HEK293 (cell line): ENCODE data around the gene MVD.
A peak's percentile ranks its signal among the peaks of the same experiment; 100 is the strongest.

ENCODE experiments used
- CTCF ChIA-PET: fragments of 350-600 bp; formaldehyde crosslinking; extraction: SDS; loops from one replicate; lab custom pipeline; 2021; ENCODE audit warnings: antibody characterized with exemption; lab: Yijun Ruan, JAX
- POLR2A ChIA-PET: fragments of 300-600 bp; formaldehyde crosslinking; extraction: SDS; loops from one replicate; lab custom pipeline; 2020; ENCODE audit warnings: antibody characterized with exemption, inconsistent platforms; lab: Yijun Ruan, JAX
- H3K27ac ChIP-seq: fragments of 200-500 bp; sonication (Bioruptor generic); 2 replicates; pipeline ENCODE4 v1.5.1; 2014; ENCODE audit warnings: low read depth, low read length, control low read depth, inconsistent platforms; ENCODE audit errors: extremely low read depth
- H3K36me3 ChIP-seq, 2 experiments: fragments of 200-500 bp in 1 of 2; sonication (Bioruptor generic) in 1 of 2; 1 replicate in 1 of 2; 2 replicates in 1 of 2; pipeline ENCODE4 v1.5.1; 2014 to 2017; ENCODE audit warnings: inconsistent platforms in 2 of 2, low read length in 2 of 2; ENCODE audit not compliant: control insufficient read depth in 2 of 2, insufficient read depth in 1 of 2
- H3K4me1 ChIP-seq: fragments of 200-500 bp; sonication (Bioruptor generic); 2 replicates; pipeline ENCODE4 v1.5.1; 2014; ENCODE audit warnings: mild to moderate bottlenecking, low read length, inconsistent platforms; ENCODE audit not compliant: control insufficient read depth, insufficient read depth
- H3K4me3 ChIP-seq: 2 replicates; pipeline ENCODE4 v1.5.1; 2011; ENCODE audit warnings: low read depth, mild to moderate bottlenecking, control low read depth, low read length, moderate library complexity
- H3K9me3 ChIP-seq: fragments of 200-500 bp; sonication (Bioruptor generic); 2 replicates; pipeline ENCODE4 v1.5.1; 2014; ENCODE audit warnings: low read depth, low read length, inconsistent platforms; ENCODE audit not compliant: control insufficient read depth, insufficient read depth
- EGR2 ChIP-seq: fragments of 450-650 bp; formaldehyde crosslinking; IDR thresholded peaks from 2 replicates; pipeline ENCODE4 v1.5.1; 2016; ENCODE audit warnings: low read depth, missing biosample characterization, missing genetic modification characterization
- GLI4 ChIP-seq: fragments of 450-650 bp; formaldehyde crosslinking; IDR thresholded peaks from 2 replicates; pipeline ENCODE4 v1.5.1; 2016; ENCODE audit warnings: missing biosample characterization, missing genetic modification characterization
- KLF16 ChIP-seq: fragments of 450-650 bp; formaldehyde crosslinking; IDR thresholded peaks from 2 replicates; pipeline ENCODE4 v1.5.1; 2017; ENCODE audit warnings: missing biosample characterization, missing genetic modification characterization
- KLF7 ChIP-seq: fragments of 450-650 bp; formaldehyde crosslinking; IDR thresholded peaks from 2 replicates; pipeline ENCODE4 v1.5.1; 2016; ENCODE audit warnings: missing biosample characterization, missing genetic modification characterization, borderline replicate concordance
- ZBTB48 ChIP-seq: fragments of 450-650 bp; formaldehyde crosslinking; IDR thresholded peaks from 2 replicates; pipeline ENCODE4 v1.5.1; 2016; ENCODE audit warnings: missing biosample characterization, missing genetic modification characterization
- ZNF121 ChIP-seq: fragments of 450-650 bp; formaldehyde crosslinking; IDR thresholded peaks from 2 replicates; pipeline ENCODE4 v1.5.1; 2016; ENCODE audit warnings: missing biosample characterization, missing genetic modification characterization
- ZNF140 ChIP-seq: fragments of 450-650 bp; formaldehyde crosslinking; IDR thresholded peaks from 2 replicates; pipeline ENCODE4 v1.5.1; 2016; ENCODE audit warnings: missing biosample characterization, missing genetic modification characterization
- ZNF184 ChIP-seq: fragments of 450-650 bp; IDR thresholded peaks from 2 replicates; pipeline ENCODE4 v1.5.1; 2018; ENCODE audit warnings: missing biosample characterization, mild to moderate bottlenecking, missing genetic modification characterization
- ZNF2 ChIP-seq: fragments of 450-650 bp; formaldehyde crosslinking; IDR thresholded peaks from 2 replicates; pipeline ENCODE4 v1.5.1; 2016; ENCODE audit warnings: missing biosample characterization, missing genetic modification characterization
- ZNF423 ChIP-seq: fragments of 450-650 bp; formaldehyde crosslinking; IDR thresholded peaks from 2 replicates; pipeline ENCODE4 v1.5.1; 2016; ENCODE audit warnings: missing biosample characterization, missing genetic modification characterization
- ZNF433 ChIP-seq: fragments of 450-650 bp; formaldehyde crosslinking; IDR thresholded peaks from 2 replicates; pipeline ENCODE4 v1.5.1; 2016; ENCODE audit warnings: missing biosample characterization, missing genetic modification characterization, low read depth
- ZNF544 ChIP-seq: fragments of 450-650 bp; formaldehyde crosslinking; IDR thresholded peaks from 2 replicates; pipeline ENCODE4 v1.5.0; 2017; ENCODE audit warnings: missing biosample characterization, missing genetic modification characterization
- ZNF596 ChIP-seq: fragments of 450-650 bp; IDR thresholded peaks from 2 replicates; pipeline ENCODE4 v1.5.0; 2018; ENCODE audit warnings: missing biosample characterization, mild to moderate bottlenecking, missing genetic modification characterization, moderate library complexity
- ZNF624 ChIP-seq: fragments of 450-650 bp; formaldehyde crosslinking; IDR thresholded peaks from 2 replicates; pipeline ENCODE4 v1.5.1; 2017; ENCODE audit warnings: missing biosample characterization, missing genetic modification characterization
- ZNF626 ChIP-seq: fragments of 450-650 bp; sonication (Bioruptor Pico); formaldehyde crosslinking; IDR thresholded peaks from 2 replicates; pipeline ENCODE4 v1.5.1; 2018; ENCODE audit warnings: missing biosample characterization, missing genetic modification characterization, inconsistent platforms
- ZNF629 ChIP-seq: fragments of 450-650 bp; formaldehyde crosslinking; IDR thresholded peaks from 2 replicates; pipeline ENCODE4 v1.5.1; 2017; ENCODE audit warnings: missing biosample characterization, missing genetic modification characterization
- TF ChIP-seq, protein P1 (sequence below): fragments of 450-650 bp; formaldehyde crosslinking; conservative IDR thresholded peaks from 2 replicates; pipeline ENCODE4 v1.5.1; 2016; ENCODE audit warnings: low read depth, missing biosample characterization, missing genetic modification characterization
- TF ChIP-seq, protein P2 (sequence below): fragments of 450-650 bp; formaldehyde crosslinking; IDR thresholded peaks from 2 replicates; pipeline ENCODE4 v1.5.1; 2016; ENCODE audit warnings: missing biosample characterization, missing genetic modification characterization
- TF ChIP-seq, protein P3 (sequence below): fragments of 450-650 bp; formaldehyde crosslinking; IDR thresholded peaks from 2 replicates; pipeline ENCODE4 v1.5.1; 2016; ENCODE audit warnings: missing biosample characterization, missing genetic modification characterization
- TF ChIP-seq, protein P4 (sequence below): fragments of 450-650 bp; formaldehyde crosslinking; IDR thresholded peaks from 2 replicates; pipeline ENCODE4 v1.5.1; 2017; ENCODE audit warnings: missing biosample characterization, mild to moderate bottlenecking, missing genetic modification characterization, moderate library complexity
- TF ChIP-seq, protein P5 (sequence below): fragments of 450-650 bp; formaldehyde crosslinking; IDR thresholded peaks from 2 replicates; pipeline ENCODE4 v1.5.1; 2016; ENCODE audit warnings: missing biosample characterization, missing genetic modification characterization

Gene MVD

DNA sequence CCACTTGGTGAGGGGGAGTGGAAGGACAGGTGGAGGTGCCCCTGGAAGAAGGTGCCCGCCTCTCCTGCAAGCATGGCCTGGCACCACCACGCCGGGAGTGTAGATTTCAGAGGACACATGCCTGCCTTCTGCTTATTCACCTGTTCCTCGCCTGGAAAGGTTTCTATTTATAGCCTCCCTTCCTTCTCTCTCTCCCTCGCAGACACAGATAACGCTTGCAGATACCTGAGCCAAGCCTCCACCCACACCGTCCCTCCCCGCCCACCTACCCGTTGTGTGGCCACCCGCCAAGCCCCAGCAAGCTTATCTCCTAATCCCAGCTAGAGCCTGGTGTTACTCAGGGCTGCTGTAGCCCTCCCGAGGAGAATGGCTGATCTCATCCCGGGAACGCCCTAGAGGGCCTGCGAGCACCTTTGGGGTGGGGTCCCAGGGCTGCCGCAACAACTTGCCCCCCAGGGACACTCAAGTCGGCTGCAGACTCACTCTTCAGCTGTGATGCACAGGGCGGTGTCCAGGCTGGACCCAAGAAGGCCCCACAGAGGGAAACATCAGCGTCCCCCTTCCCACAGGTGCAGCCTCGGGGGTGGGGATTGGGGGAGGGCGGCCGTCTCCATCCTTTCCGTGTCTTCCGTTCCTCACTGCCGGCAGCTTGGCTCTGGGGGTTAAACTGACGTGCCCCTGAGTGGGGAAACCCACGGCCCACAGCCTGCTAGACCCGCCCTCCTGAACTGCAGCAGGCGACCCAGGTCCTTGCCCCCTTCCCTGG is 25.3 kb upstream of the MVD start:
- Histone ChIP-seq H3K9me3 (no peaks in the 10 kb centered on the region), H3K27ac (no peak overlapping the region), H3K4me1 (peaks cover 9% of the 10 kb centered on the region; the same call in 1 of the 2 replicates), H3K36me3 (no peaks in the 10 kb centered on the region), H3K4me3 (no peak overlapping the region)
- ChIA-PET CTCF (interaction anchor here (0.6 to 1.3 kb wide), 5 partner anchors 28 to 839 kb away, joined by 3 to 4 read pairs (median 3); no protein-coding TSS in a partner anchor), POLR2A (interaction anchor here (0.6 to 1.4 kb wide), 4 partner anchors 25 to 270 kb away, joined by 3 to 7 read pairs (median 4); partner anchors contain the start of gene MVD)
- TF ChIP-seq ZNF184 (tag by site-specific recombination), result no peak
- no peak for TF ChIP-seq ZNF2 (tag by site-specific recombination)
- TF ChIP-seq ZNF423 (tag by site-specific recombination), result peak; percentile 87
- TF ChIP-seq, protein P1, sequence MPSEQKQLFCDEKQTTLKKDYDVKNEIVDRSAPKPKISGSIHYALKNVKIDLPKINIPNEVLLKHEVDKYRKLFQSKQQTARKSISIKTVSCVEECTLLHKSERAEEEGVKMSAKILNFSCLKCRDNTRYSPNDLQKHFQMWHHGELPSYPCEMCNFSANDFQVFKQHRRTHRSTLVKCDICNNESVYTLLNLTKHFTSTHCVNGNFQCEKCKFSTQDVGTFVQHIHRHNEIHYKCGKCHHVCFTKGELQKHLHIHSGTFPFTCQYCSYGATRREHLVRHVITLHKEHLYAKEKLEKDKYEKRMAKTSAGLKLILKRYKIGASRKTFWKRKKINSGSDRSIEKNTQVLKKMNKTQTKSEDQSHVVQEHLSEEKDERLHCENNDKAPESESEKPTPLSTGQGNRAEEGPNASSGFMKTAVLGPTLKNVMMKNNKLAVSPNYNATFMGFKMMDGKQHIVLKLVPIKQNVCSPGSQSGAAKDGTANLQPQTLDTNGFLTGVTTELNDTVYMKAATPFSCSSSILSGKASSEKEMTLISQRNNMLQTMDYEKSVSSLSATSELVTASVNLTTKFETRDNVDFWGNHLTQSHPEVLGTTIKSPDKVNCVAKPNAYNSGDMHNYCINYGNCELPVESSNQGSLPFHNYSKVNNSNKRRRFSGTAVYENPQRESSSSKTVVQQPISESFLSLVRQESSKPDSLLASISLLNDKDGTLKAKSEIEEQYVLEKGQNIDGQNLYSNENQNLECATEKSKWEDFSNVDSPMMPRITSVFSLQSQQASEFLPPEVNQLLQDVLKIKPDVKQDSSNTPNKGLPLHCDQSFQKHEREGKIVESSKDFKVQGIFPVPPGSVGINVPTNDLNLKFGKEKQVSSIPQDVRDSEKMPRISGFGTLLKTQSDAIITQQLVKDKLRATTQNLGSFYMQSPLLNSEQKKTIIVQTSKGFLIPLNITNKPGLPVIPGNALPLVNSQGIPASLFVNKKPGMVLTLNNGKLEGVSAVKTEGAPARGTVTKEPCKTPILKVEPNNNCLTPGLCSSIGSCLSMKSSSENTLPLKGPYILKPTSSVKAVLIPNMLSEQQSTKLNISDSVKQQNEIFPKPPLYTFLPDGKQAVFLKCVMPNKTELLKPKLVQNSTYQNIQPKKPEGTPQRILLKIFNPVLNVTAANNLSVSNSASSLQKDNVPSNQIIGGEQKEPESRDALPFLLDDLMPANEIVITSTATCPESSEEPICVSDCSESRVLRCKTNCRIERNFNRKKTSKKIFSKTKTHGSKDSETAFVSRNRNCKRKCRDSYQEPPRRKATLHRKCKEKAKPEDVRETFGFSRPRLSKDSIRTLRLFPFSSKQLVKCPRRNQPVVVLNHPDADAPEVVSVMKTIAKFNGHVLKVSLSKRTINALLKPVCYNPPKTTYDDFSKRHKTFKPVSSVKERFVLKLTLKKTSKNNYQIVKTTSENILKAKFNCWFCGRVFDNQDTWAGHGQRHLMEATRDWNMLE, result no peak
- TF ChIP-seq KLF16 (tag by site-specific recombination), result peak; percentile 65
- TF ChIP-seq, protein P2, sequence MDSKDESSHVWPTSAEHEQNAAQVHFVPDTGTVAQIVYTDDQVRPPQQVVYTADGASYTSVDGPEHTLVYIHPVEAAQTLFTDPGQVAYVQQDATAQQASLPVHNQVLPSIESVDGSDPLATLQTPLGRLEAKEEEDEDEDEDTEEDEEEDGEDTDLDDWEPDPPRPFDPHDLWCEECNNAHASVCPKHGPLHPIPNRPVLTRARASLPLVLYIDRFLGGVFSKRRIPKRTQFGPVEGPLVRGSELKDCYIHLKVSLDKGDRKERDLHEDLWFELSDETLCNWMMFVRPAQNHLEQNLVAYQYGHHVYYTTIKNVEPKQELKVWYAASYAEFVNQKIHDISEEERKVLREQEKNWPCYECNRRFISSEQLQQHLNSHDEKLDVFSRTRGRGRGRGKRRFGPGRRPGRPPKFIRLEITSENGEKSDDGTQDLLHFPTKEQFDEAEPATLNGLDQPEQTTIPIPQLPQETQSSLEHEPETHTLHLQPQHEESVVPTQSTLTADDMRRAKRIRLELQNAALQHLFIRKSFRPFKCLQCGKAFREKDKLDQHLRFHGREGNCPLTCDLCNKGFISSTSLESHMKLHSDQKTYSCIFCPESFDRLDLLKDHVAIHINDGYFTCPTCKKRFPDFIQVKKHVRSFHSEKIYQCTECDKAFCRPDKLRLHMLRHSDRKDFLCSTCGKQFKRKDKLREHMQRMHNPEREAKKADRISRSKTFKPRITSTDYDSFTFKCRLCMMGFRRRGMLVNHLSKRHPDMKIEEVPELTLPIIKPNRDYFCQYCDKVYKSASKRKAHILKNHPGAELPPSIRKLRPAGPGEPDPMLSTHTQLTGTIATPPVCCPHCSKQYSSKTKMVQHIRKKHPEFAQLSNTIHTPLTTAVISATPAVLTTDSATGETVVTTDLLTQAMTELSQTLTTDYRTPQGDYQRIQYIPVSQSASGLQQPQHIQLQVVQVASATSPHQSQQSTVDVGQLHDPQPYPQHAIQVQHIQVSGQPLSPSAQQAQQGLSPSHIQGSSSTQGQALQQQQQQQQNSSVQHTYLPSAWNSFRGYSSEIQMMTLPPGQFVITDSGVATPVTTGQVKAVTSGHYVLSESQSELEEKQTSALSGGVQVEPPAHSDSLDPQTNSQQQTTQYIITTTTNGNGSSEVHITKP, result peak; percentile 37
- TF ChIP-seq KLF7 (tag by site-specific recombination), result peak; percentile 86
- peak; percentile 29; the same call in 1 of the 2 replicates for TF ChIP-seq ZNF629 (tag by site-specific recombination)
- TF ChIP-seq, protein P3, sequence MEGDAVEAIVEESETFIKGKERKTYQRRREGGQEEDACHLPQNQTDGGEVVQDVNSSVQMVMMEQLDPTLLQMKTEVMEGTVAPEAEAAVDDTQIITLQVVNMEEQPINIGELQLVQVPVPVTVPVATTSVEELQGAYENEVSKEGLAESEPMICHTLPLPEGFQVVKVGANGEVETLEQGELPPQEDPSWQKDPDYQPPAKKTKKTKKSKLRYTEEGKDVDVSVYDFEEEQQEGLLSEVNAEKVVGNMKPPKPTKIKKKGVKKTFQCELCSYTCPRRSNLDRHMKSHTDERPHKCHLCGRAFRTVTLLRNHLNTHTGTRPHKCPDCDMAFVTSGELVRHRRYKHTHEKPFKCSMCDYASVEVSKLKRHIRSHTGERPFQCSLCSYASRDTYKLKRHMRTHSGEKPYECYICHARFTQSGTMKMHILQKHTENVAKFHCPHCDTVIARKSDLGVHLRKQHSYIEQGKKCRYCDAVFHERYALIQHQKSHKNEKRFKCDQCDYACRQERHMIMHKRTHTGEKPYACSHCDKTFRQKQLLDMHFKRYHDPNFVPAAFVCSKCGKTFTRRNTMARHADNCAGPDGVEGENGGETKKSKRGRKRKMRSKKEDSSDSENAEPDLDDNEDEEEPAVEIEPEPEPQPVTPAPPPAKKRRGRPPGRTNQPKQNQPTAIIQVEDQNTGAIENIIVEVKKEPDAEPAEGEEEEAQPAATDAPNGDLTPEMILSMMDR (tag by site-specific recombination), result no peak
- TF ChIP-seq, protein P4, sequence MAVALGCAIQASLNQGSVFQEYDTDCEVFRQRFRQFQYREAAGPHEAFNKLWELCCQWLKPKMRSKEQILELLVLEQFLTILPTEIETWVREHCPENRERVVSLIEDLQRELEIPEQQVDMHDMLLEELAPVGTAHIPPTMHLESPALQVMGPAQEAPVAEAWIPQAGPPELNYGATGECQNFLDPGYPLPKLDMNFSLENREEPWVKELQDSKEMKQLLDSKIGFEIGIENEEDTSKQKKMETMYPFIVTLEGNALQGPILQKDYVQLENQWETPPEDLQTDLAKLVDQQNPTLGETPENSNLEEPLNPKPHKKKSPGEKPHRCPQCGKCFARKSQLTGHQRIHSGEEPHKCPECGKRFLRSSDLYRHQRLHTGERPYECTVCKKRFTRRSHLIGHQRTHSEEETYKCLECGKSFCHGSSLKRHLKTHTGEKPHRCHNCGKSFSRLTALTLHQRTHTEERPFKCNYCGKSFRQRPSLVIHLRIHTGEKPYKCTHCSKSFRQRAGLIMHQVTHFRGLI (tag by site-specific recombination), result no peak
- peak; percentile 97 for TF ChIP-seq EGR2
- TF ChIP-seq ZNF624 (tag by site-specific recombination), result no peak
- no peak for TF ChIP-seq ZNF596 (tag by site-specific recombination)
- TF ChIP-seq ZNF626 (tag by site-specific recombination), result no peak
- TF ChIP-seq ZNF121, result no peak; the same call in 1 of the 2 replicates
- no peak for TF ChIP-seq ZNF433
- no peak for TF ChIP-seq ZNF140 (tag by site-specific recombination)
- no peak for TF ChIP-seq ZNF544 (tag by site-specific recombination)
- TF ChIP-seq, protein P5, sequence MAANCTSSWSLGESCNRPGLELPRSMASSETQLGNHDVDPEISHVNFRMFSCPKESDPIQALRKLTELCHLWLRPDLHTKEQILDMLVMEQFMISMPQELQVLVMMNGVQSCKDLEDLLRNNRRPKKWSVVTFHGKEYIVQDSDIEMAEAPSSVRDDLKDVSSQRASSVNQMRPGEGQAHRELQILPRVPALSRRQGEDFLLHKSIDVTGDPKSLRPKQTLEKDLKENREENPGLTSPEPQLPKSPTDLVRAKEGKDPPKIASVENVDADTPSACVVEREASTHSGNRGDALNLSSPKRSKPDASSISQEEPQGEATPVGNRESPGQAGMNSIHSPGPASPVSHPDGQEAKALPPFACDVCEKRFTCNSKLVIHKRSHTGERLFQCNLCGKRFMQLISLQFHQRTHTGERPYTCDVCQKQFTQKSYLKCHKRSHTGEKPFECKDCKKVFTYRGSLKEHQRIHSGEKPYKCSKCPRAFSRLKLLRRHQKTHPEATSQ, result no peak
- TF ChIP-seq ZBTB48 (tag by site-specific recombination), result no peak
- no peak for TF ChIP-seq GLI4 (tag by site-specific recombination)
